GM12878 (cell line): ENCODE data around the gene PPL. TPM values are rescaled to one million over a fixed set of nuclear protein-coding genes. Genes with fewer than 3 reads are reported as not detected.

Experiments used
- polyA plus RNA-seq, 11 experiments: library from polyadenylated mRNA; depleted of rRNA in 4 of 11; unstranded in 6 of 11; stranded (reverse) in 5 of 11; fragments of >200 nt; fragmentation: Nextera tagmentation in 4 of 11; fragmentation: Illumina TruSeq in 1 of 11; extraction: Ambion mirVana in 4 of 11; extraction: Trizol in 1 of 11; gene quantifications; 1 replicate in 1 of 11; 2 replicates in 10 of 11; pipeline versions ENCODE4 v1.2.1 to v1.2.3, GENCODE V29; 2011 to 2016; ENCODE audit warnings: inconsistent platforms in 2 of 11, missing spikeins in 2 of 11, low read depth in 1 of 11
- total RNA-seq, 4 experiments: library from RNA; depleted of rRNA in 3 of 4; stranded (reverse); fragments of >200 nt in 3 of 4; fragmentation: Illumina TruSeq in 1 of 4; extraction: Trizol in 1 of 4; gene quantifications; 2 replicates each; pipeline versions ENCODE4 v1.2.1 to v1.2.3, GENCODE V29; 2013 to 2021

Gene PPL
- total and polyA plus RNA-seq, 10 of the 15 experiments (the other 5 are each of a cell fraction or from before 2014, with no cell fraction given): 0.03 to 0.47 (median 0.05) TPM; not detected in 2

Other genes with a start within 250 kb of the PPL start
Only the 7 nearest of the 14 such genes appear.
- gene ROGDI, start 134.5 kb downstream of the PPL start, total RNA-seq (2014; rRNA removed): 11.6 and 15.9 TPM in 2 replicates
- 7.9 and 8.0 TPM in 2 replicates for gene ROGDI, start 134.5 kb downstream of the PPL start, total RNA-seq (2014; rRNA removed; fragmentation: Illumina TruSeq; extraction: Trizol)
- 13.7 and 14.7 TPM in 2 replicates for gene ROGDI, start 134.5 kb downstream of the PPL start, total RNA-seq (2021)
- gene ROGDI, start 134.5 kb downstream of the PPL start, polyA plus RNA-seq (2011; rRNA removed): 8.5 and 12.9 TPM in 2 replicates
- 1.9 and 7.6 TPM in 2 replicates for gene ROGDI, start 134.5 kb downstream of the PPL start, polyA plus RNA-seq (2014; fragmentation: Illumina TruSeq; extraction: Trizol)
- 1 to 10 TPM in 1 of 2 experiments, under 1 TPM in 1; 0.40 to 2.2 TPM for gene ROGDI, start 134.5 kb downstream of the PPL start, polyA plus RNA-seq (2014; fragmentation: Nextera tagmentation; extraction: Ambion mirVana)
- 21.3 and 22.8 TPM in 2 replicates for gene ROGDI, start 134.5 kb downstream of the PPL start, polyA plus RNA-seq (2014; rRNA removed)
- 10 to 100 TPM; 23.1 to 23.5 TPM for gene ROGDI, start 134.5 kb downstream of the PPL start, polyA plus RNA-seq (2016; fragmentation: Nextera tagmentation; extraction: Ambion mirVana)
- 31.1 and 40.9 TPM in 2 replicates for gene GLYR1, start 89.9 kb downstream of the PPL start, total RNA-seq (2014; rRNA removed)
- 48.8 and 50.3 TPM in 2 replicates for gene GLYR1, start 89.9 kb downstream of the PPL start, total RNA-seq (2014; rRNA removed; fragmentation: Illumina TruSeq; extraction: Trizol)
- 81.9 and 90.2 TPM in 2 replicates for gene GLYR1, start 89.9 kb downstream of the PPL start, total RNA-seq (2021)
- gene GLYR1, start 89.9 kb downstream of the PPL start, polyA plus RNA-seq (2011; rRNA removed): 49.7 and 50.4 TPM in 2 replicates
- gene GLYR1, start 89.9 kb downstream of the PPL start, polyA plus RNA-seq (2014; fragmentation: Illumina TruSeq; extraction: Trizol): 82.7 and 83.3 TPM in 2 replicates
- gene GLYR1, start 89.9 kb downstream of the PPL start, polyA plus RNA-seq (2014; fragmentation: Nextera tagmentation; extraction: Ambion mirVana): 10 to 100 TPM in 1 of 2 experiments, 1 to 10 TPM in 1; 7.3 to 10.1 TPM
- gene GLYR1, start 89.9 kb downstream of the PPL start, polyA plus RNA-seq (2014; rRNA removed): 69.7 and 74.8 TPM in 2 replicates
- gene GLYR1, start 89.9 kb downstream of the PPL start, polyA plus RNA-seq (2016; fragmentation: Nextera tagmentation; extraction: Ambion mirVana): 10 to 100 TPM; 63.9 to 68.9 TPM
- 12.4 and 14.2 TPM in 2 replicates for gene UBN1, start 89.7 kb downstream of the PPL start, total RNA-seq (2014; rRNA removed)
- gene UBN1, start 89.7 kb downstream of the PPL start, total RNA-seq (2014; rRNA removed; fragmentation: Illumina TruSeq; extraction: Trizol): 11.8 and 13.6 TPM in 2 replicates
- 28.0 and 32.5 TPM in 2 replicates for gene UBN1, start 89.7 kb downstream of the PPL start, total RNA-seq (2021)
- 7.8 and 10.5 TPM in 2 replicates for gene UBN1, start 89.7 kb downstream of the PPL start, polyA plus RNA-seq (2011; rRNA removed)
- 17.5 and 23.2 TPM in 2 replicates for gene UBN1, start 89.7 kb downstream of the PPL start, polyA plus RNA-seq (2014; fragmentation: Illumina TruSeq; extraction: Trizol)
- gene UBN1, start 89.7 kb downstream of the PPL start, polyA plus RNA-seq (2014; fragmentation: Nextera tagmentation; extraction: Ambion mirVana): 1 to 10 TPM; 2.1 to 2.2 TPM
- 16.8 and 18.8 TPM in 2 replicates for gene UBN1, start 89.7 kb downstream of the PPL start, polyA plus RNA-seq (2014; rRNA removed)
- gene UBN1, start 89.7 kb downstream of the PPL start, polyA plus RNA-seq (2016; fragmentation: Nextera tagmentation; extraction: Ambion mirVana): 10 to 100 TPM; 12.6 to 14.6 TPM
- gene SEC14L5, start 21.2 kb upstream of the PPL start, total RNA-seq (2014; rRNA removed): not detected in 2 replicates
- gene SEC14L5, start 21.2 kb upstream of the PPL start, total RNA-seq (2014; rRNA removed; fragmentation: Illumina TruSeq; extraction: Trizol): not detected in 2 replicates
- gene SEC14L5, start 21.2 kb upstream of the PPL start, total RNA-seq (2021): not detected in 2 replicates
- gene SEC14L5, start 21.2 kb upstream of the PPL start, polyA plus RNA-seq (2011; rRNA removed): not detected in 2 replicates
- gene SEC14L5, start 21.2 kb upstream of the PPL start, polyA plus RNA-seq (2014; fragmentation: Illumina TruSeq; extraction: Trizol): 0.01 TPM in 1 of 2 replicates, not detected in the other
- not detected for gene SEC14L5, start 21.2 kb upstream of the PPL start, polyA plus RNA-seq (2014; fragmentation: Nextera tagmentation; extraction: Ambion mirVana)
- not detected in 2 replicates for gene SEC14L5, start 21.2 kb upstream of the PPL start, polyA plus RNA-seq (2014; rRNA removed)
- gene SEC14L5, start 21.2 kb upstream of the PPL start, polyA plus RNA-seq (2016; fragmentation: Nextera tagmentation; extraction: Ambion mirVana): not detected
- gene NAGPA, start 96.8 kb upstream of the PPL start, total RNA-seq (2014; rRNA removed): 8.1 and 11.6 TPM in 2 replicates
- 3.7 and 5.0 TPM in 2 replicates for gene NAGPA, start 96.8 kb upstream of the PPL start, total RNA-seq (2014; rRNA removed; fragmentation: Illumina TruSeq; extraction: Trizol)
- 8.2 and 8.8 TPM in 2 replicates for gene NAGPA, start 96.8 kb upstream of the PPL start, total RNA-seq (2021)
- 0.82 and 1.9 TPM in 2 replicates for gene NAGPA, start 96.8 kb upstream of the PPL start, polyA plus RNA-seq (2011; rRNA removed)
- gene NAGPA, start 96.8 kb upstream of the PPL start, polyA plus RNA-seq (2014; fragmentation: Illumina TruSeq; extraction: Trizol): 0.65 and 2.7 TPM in 2 replicates
- under 1 TPM; 0.03 to 0.79 TPM for gene NAGPA, start 96.8 kb upstream of the PPL start, polyA plus RNA-seq (2014; fragmentation: Nextera tagmentation; extraction: Ambion mirVana)
- gene NAGPA, start 96.8 kb upstream of the PPL start, polyA plus RNA-seq (2014; rRNA removed): 8.5 and 9.7 TPM in 2 replicates
- 1 to 10 TPM; 9.3 to 9.9 TPM for gene NAGPA, start 96.8 kb upstream of the PPL start, polyA plus RNA-seq (2016; fragmentation: Nextera tagmentation; extraction: Ambion mirVana)
- gene C16orf89, start 128.8 kb upstream of the PPL start, total RNA-seq (2014; rRNA removed): not detected in 2 replicates
- gene C16orf89, start 128.8 kb upstream of the PPL start, total RNA-seq (2014; rRNA removed; fragmentation: Illumina TruSeq; extraction: Trizol): not detected in 2 replicates
- not detected in 2 replicates for gene C16orf89, start 128.8 kb upstream of the PPL start, total RNA-seq (2021)
- 0.17 TPM in 1 of 2 replicates, not detected in the other for gene C16orf89, start 128.8 kb upstream of the PPL start, polyA plus RNA-seq (2011; rRNA removed)
- gene C16orf89, start 128.8 kb upstream of the PPL start, polyA plus RNA-seq (2014; fragmentation: Illumina TruSeq; extraction: Trizol): not detected in 2 replicates
- not detected for gene C16orf89, start 128.8 kb upstream of the PPL start, polyA plus RNA-seq (2014; fragmentation: Nextera tagmentation; extraction: Ambion mirVana)
- gene C16orf89, start 128.8 kb upstream of the PPL start, polyA plus RNA-seq (2014; rRNA removed): not detected in 2 replicates
- gene C16orf89, start 128.8 kb upstream of the PPL start, polyA plus RNA-seq (2016; fragmentation: Nextera tagmentation; extraction: Ambion mirVana): not detected
- 30.9 and 32.6 TPM in 2 replicates for gene ALG1, start 134.7 kb upstream of the PPL start, total RNA-seq (2014; rRNA removed)
- 14.1 and 16.5 TPM in 2 replicates for gene ALG1, start 134.7 kb upstream of the PPL start, total RNA-seq (2014; rRNA removed; fragmentation: Illumina TruSeq; extraction: Trizol)
- 26.2 and 26.9 TPM in 2 replicates for gene ALG1, start 134.7 kb upstream of the PPL start, total RNA-seq (2021)
- gene ALG1, start 134.7 kb upstream of the PPL start, polyA plus RNA-seq (2011; rRNA removed): 15.9 and 19.1 TPM in 2 replicates
- gene ALG1, start 134.7 kb upstream of the PPL start, polyA plus RNA-seq (2014; fragmentation: Illumina TruSeq; extraction: Trizol): 17.9 and 21.4 TPM in 2 replicates
- 1 to 10 TPM; 1.5 to 5.2 TPM for gene ALG1, start 134.7 kb upstream of the PPL start, polyA plus RNA-seq (2014; fragmentation: Nextera tagmentation; extraction: Ambion mirVana)
- 23.4 and 26.9 TPM in 2 replicates for gene ALG1, start 134.7 kb upstream of the PPL start, polyA plus RNA-seq (2014; rRNA removed)
- gene ALG1, start 134.7 kb upstream of the PPL start, polyA plus RNA-seq (2016; fragmentation: Nextera tagmentation; extraction: Ambion mirVana): 10 to 100 TPM; 41.3 to 43.2 TPM